ENCODE results near the gene DSCAML1. TPM values are rescaled to one million over a fixed set of nuclear protein-coding genes. Genes with fewer than 3 reads are reported as not detected.

Gene DSCAML1
- total and polyA plus RNA-seq, 5 donors from 2014 or later: 0.08 to 1.6 (median 0.30) TPM; not detected in 1

DNA sequence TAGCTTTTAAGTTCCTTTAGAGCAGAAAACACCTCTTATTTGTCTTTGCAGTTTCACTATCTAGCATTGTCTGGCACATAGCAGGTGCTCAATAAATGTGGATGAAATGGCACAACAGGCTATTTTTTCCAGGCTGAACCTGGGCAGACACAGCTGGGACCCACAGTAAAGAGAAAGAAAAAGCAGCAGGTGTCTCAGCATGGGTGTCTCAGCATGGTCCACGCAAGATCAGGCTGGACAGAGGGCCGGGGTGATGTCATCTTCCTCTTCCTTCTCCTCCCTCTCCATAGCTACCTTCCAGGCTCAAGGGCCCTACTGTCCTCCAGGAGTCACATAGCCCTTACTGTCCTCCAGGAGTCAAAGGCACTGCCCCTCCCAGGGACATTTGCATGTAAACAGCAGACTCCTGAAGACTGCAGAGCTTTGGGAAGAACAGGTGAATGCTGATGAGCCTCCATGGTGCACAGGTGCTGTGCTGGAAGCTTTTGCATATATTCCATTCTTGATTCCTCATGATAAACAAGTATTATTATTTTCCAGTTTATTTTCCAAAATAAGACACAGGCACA is 65.2 kb downstream of the DSCAML1 start:
- peaks cover 8% of the 10 kb centered on the region for H3K27me3 Mint-ChIP-seq
- no peaks in the 10 kb centered on the region for H3K4me1 Mint-ChIP-seq
- Histone ChIP-seq H3K27ac (ENCODE audit: insufficient read depth, low read length, poor library complexity, severe bottlenecking) (no peak overlapping the region), H3K4me1 (ENCODE audit: control insufficient read depth, insufficient read depth, low read length, poor library complexity, severe bottlenecking) (no peaks in the 10 kb centered on the region), H3K4me3 (ENCODE audit: low read depth, low read length) (no peak overlapping the region), H3K9me3 (ENCODE audit: control insufficient read depth in 2 of 2, low read length in 2 of 2) (no peaks in the 10 kb centered on the region), H3K27me3 (ENCODE audit: control insufficient read depth, insufficient read depth, low read length) (peaks cover 4% of the 10 kb centered on the region), H3K36me3 (ENCODE audit: control insufficient read depth, insufficient read depth, low read length) (no peaks in the 10 kb centered on the region)
- no peak overlapping the region for H3K27ac Mint-ChIP-seq
- peaks cover 0 to 2% (median 0%) of the 10 kb centered on the region in 7 donors for H3K9me3 Mint-ChIP-seq
- no peak for DNase-seq
- H3K36me3 Mint-ChIP-seq: no peaks in the 10 kb centered on the region
- no peak for ATAC-seq (ENCODE audit: low read depth in 2 of 2)
- H3K4me3 Mint-ChIP-seq: no peak overlapping the region

DNA sequence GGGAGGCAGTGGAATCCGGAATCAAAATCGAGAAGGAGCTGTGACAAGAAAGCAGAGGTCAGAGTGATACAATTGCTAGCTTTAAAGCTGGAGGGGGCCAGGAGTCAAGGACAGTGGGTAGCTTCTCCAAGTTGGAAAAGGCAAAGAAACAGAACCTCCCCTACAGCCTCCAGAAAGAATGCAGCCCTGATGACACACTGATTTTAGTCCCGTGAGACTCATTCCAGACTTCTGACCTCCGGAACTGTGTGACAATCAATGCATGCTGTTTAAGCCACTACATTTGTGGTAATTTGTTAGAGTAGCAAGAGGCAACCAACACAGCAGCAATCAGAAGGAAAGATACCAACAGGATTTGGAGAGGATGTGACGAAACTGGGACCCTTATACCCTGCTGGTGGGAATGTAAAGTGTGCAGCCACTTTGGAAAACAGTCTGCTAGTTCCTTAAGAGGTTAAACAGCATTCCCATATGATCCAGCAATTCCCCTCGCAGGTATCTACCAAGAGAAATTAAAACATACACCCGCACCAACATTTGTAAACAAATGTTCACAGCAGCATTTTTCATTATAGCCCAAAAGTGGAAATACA is 66.7 kb downstream of the DSCAML1 start:
- Histone ChIP-seq H3K4me3 (ENCODE audit: low read depth, low read length) (no peak overlapping the region), H3K4me1 (ENCODE audit: control insufficient read depth, insufficient read depth, low read length, poor library complexity, severe bottlenecking) (no peaks in the 10 kb centered on the region), H3K9me3 (ENCODE audit: control insufficient read depth in 2 of 2, low read length in 2 of 2) (no peaks in the 10 kb centered on the region), H3K27me3 (ENCODE audit: control insufficient read depth, insufficient read depth, low read length) (peaks cover 5% of the 10 kb centered on the region), H3K36me3 (ENCODE audit: control insufficient read depth, insufficient read depth, low read length) (no peaks in the 10 kb centered on the region), H3K27ac (ENCODE audit: insufficient read depth, low read length, poor library complexity, severe bottlenecking) (no peak overlapping the region)
- no peak for DNase-seq
- Mint-ChIP-seq H3K4me3 (no peak overlapping the region), H3K27me3 (peaks cover 11% of the 10 kb centered on the region), H3K36me3 (no peaks in the 10 kb centered on the region), H3K9me3 (peaks cover 0 to 2% (median 0%) of the 10 kb centered on the region in 7 donors), H3K4me1 (no peaks in the 10 kb centered on the region), H3K27ac (peak overlapping the region in 1 of 3 donors; percentile 30)
- no peak for ATAC-seq (ENCODE audit: low read depth in 2 of 2)

DNA sequence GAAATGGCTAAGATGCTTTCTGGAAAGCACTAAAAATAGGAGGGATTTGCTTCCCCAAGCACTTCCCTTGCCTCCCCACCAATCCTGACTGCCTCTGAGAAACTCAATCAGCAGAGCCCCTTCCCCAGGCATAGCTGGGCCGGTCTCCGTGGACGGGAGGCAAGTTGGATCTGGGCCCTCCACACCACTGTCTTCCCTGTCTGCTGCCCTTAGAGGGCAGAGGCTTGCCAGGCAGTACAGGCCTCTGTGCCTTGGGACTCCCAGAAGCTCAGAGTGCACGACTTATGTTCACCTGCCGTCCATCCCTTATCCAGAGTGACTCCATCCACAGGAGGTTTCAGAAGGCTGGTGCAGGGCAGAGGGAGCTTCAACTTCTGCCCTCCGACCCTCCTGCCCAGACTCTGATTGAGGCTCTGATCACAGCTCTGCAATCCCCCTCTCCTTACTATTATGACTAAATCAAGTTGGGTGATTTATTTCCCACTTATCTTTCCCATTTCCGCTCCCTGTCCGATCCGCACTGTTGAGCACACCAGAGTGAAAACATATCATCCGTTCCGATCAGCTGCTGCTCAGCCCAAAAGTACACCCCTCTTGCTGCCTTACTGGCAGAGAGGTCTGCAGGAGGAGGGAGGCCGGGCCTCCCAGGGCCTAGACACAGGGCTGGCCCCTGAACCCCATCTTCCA is 71.8 kb downstream of the DSCAML1 start:
- Histone ChIP-seq H3K27ac (ENCODE audit: insufficient read depth, low read length, poor library complexity, severe bottlenecking) (no peak overlapping the region), H3K27me3 (ENCODE audit: control insufficient read depth, insufficient read depth, low read length) (peaks cover 5% of the 10 kb centered on the region), H3K36me3 (ENCODE audit: control insufficient read depth, insufficient read depth, low read length) (no peaks in the 10 kb centered on the region), H3K9me3 (ENCODE audit: control insufficient read depth in 2 of 2, low read length in 2 of 2) (no peaks in the 10 kb centered on the region), H3K4me1 (ENCODE audit: control insufficient read depth, insufficient read depth, low read length, poor library complexity, severe bottlenecking) (no peaks in the 10 kb centered on the region), H3K4me3 (ENCODE audit: low read depth, low read length) (no peak overlapping the region)
- peaks cover 5% of the 10 kb centered on the region for H3K27me3 Mint-ChIP-seq
- no peak for DNase-seq
- no peak overlapping the region for H3K27ac Mint-ChIP-seq
- H3K4me3 Mint-ChIP-seq: no peak overlapping the region
- no peaks in the 10 kb centered on the region for H3K4me1 Mint-ChIP-seq
- no peak for ATAC-seq (ENCODE audit: low read depth in 2 of 2)
- H3K36me3 Mint-ChIP-seq: no peaks in the 10 kb centered on the region
- no peaks in the 10 kb centered on the region for H3K9me3 Mint-ChIP-seq

DNA sequence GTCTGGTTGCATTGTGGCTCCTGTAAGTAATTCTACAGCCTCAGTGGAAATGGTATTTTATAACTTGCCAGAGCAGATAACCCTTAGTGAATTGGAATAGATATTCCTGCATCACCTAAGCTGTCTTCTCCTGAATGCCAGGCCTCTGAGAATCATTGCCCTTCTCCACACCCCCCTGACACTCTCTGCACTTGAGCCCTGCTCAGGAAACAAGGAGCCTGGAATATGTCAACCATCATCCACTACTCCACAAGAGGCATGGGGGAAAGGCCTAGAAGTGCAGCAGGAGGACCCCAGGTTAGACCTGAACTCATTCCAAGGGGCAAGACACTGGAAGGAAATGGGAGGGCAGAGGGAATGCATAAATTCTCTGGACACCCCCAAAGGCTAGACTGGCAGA is 72.4 kb downstream of the DSCAML1 start:
- H3K36me3 Mint-ChIP-seq: no peaks in the 10 kb centered on the region
- peaks cover 5% of the 10 kb centered on the region for H3K27me3 ChIP-seq (ENCODE audit: control insufficient read depth, insufficient read depth, low read length)
- H3K4me3 ChIP-seq (ENCODE audit: low read depth, low read length): no peak overlapping the region
- H3K27ac Mint-ChIP-seq: no peak overlapping the region
- no peak overlapping the region for H3K27ac ChIP-seq (ENCODE audit: insufficient read depth, low read length, poor library complexity, severe bottlenecking)
- no peaks in the 10 kb centered on the region for H3K9me3 ChIP-seq (ENCODE audit: control insufficient read depth in 2 of 2, low read length in 2 of 2)
- no peaks in the 10 kb centered on the region for H3K4me1 Mint-ChIP-seq
- no peak overlapping the region for H3K4me3 Mint-ChIP-seq
- no peak for DNase-seq
- no peaks in the 10 kb centered on the region for H3K4me1 ChIP-seq (ENCODE audit: control insufficient read depth, insufficient read depth, low read length, poor library complexity, severe bottlenecking)
- no peak for ATAC-seq (ENCODE audit: low read depth in 2 of 2)
- H3K9me3 Mint-ChIP-seq: no peaks in the 10 kb centered on the region
- no peaks in the 10 kb centered on the region for H3K36me3 ChIP-seq (ENCODE audit: control insufficient read depth, insufficient read depth, low read length)
- H3K27me3 Mint-ChIP-seq: peaks cover 5% of the 10 kb centered on the region

DNA sequence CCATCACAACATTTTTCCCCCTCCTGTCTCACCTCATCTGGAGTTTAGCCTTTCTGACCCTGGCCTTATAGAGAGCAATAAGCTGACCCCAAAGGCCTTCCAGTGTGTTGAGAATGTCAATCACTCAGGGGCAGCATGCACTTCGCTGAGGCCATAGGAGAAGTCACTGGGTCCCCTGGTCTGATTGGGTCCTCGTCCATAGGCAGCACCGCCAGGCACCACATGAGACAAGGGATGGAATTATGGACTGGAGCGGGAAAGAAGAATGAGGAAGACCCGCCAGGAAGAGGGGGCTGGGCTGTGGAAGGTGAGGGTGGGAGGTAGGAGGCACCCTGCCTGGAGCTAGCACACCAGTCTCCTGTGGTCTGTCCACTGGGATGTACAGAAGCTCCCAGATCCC is 72.9 kb downstream of the DSCAML1 start:
- Histone ChIP-seq H3K36me3 (ENCODE audit: control insufficient read depth, insufficient read depth, low read length) (no peaks in the 10 kb centered on the region), H3K4me3 (ENCODE audit: low read depth, low read length) (no peak overlapping the region), H3K27me3 (ENCODE audit: control insufficient read depth, insufficient read depth, low read length) (peaks cover 5% of the 10 kb centered on the region), H3K9me3 (ENCODE audit: control insufficient read depth in 2 of 2, low read length in 2 of 2) (no peaks in the 10 kb centered on the region), H3K4me1 (ENCODE audit: control insufficient read depth, insufficient read depth, low read length, poor library complexity, severe bottlenecking) (no peaks in the 10 kb centered on the region), H3K27ac (ENCODE audit: insufficient read depth, low read length, poor library complexity, severe bottlenecking) (no peak overlapping the region)
- DNase-seq (no peak), ATAC-seq (ENCODE audit: low read depth in 2 of 2) (no peak)
- no peaks in the 10 kb centered on the region for H3K36me3 Mint-ChIP-seq
- peaks cover 5% of the 10 kb centered on the region for H3K27me3 Mint-ChIP-seq
- H3K27ac Mint-ChIP-seq: no peak overlapping the region
- H3K9me3 Mint-ChIP-seq: no peaks in the 10 kb centered on the region
- no peak overlapping the region for H3K4me3 Mint-ChIP-seq
- H3K4me1 Mint-ChIP-seq: no peaks in the 10 kb centered on the region

DNA sequence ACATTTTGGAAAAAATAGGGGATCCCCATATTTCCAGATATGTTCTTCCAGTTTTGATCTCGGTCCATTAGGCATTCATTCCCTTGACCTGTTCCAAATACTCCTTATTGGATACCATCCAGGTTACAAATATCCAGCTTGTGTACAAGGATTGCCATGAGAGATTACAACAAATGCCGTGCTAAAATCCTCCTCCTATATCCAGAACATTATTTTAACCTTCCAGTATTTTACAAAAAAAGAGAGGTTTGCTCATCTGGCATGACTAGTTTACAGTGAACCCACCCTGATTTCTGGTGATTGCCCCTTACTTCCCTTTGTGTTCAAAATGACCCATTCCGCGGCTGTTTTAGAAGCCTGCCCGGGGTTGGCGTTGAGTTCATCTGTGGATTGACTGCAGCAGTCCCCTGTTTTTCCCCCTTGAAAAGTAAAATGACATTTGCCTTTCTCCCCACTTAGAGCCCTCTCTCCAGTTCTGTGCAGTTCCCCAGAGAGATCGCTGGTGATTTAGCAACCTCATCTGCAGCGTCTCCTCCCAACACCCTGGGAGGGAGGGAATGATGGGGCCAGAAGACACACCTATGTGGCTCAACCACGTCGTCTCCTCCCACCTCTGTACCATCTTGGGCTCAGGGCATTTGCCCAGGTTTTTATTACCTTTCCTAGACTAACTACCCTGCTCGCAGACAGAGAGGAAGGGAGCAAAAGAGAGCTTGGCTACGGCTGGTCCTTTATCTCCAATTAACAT is 73.6 kb downstream of the DSCAML1 start:
- Mint-ChIP-seq H3K27me3 (peaks cover 5% of the 10 kb centered on the region), H3K4me1 (no peaks in the 10 kb centered on the region), H3K36me3 (no peaks in the 10 kb centered on the region), H3K4me3 (no peak overlapping the region), H3K27ac (no peak overlapping the region), H3K9me3 (no peaks in the 10 kb centered on the region)
- Histone ChIP-seq H3K4me1 (ENCODE audit: control insufficient read depth, insufficient read depth, low read length, poor library complexity, severe bottlenecking) (no peaks in the 10 kb centered on the region), H3K27ac (ENCODE audit: insufficient read depth, low read length, poor library complexity, severe bottlenecking) (no peak overlapping the region), H3K27me3 (ENCODE audit: control insufficient read depth, insufficient read depth, low read length) (peaks cover 5% of the 10 kb centered on the region), H3K9me3 (ENCODE audit: control insufficient read depth in 2 of 2, low read length in 2 of 2) (no peaks in the 10 kb centered on the region), H3K4me3 (ENCODE audit: low read depth, low read length) (no peak overlapping the region), H3K36me3 (ENCODE audit: control insufficient read depth, insufficient read depth, low read length) (no peaks in the 10 kb centered on the region)
- DNase-seq (no peak), ATAC-seq (ENCODE audit: low read depth in 2 of 2) (no peak)

DNA sequence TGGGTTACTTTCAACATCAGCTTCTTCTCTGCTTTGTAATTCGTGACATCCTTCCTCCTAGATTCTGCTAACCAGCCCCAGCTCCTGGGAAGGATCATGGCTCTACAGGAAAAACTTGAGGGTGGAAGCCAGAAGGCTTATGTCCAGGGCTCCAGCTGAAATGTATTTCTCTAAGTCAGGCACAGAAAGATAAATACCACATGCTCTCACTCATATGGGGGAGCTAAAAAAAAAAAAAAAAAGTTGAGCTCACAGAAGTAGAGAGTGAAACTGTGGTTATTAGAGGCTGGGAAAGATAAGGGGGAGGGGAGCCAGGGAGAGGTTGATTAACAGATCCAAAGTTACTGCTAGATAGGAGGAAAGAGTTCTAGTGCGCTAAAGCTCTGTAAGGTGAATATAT is 74.9 kb downstream of the DSCAML1 start:
- no peaks in the 10 kb centered on the region for H3K9me3 ChIP-seq (ENCODE audit: control insufficient read depth in 2 of 2, low read length in 2 of 2)
- DNase-seq (no peak), ATAC-seq (ENCODE audit: low read depth in 2 of 2) (no peak)
- H3K4me1 ChIP-seq (ENCODE audit: control insufficient read depth, insufficient read depth, low read length, poor library complexity, severe bottlenecking): no peaks in the 10 kb centered on the region
- no peak overlapping the region for H3K27ac ChIP-seq (ENCODE audit: insufficient read depth, low read length, poor library complexity, severe bottlenecking)
- H3K4me1 Mint-ChIP-seq: no peaks in the 10 kb centered on the region
- H3K36me3 Mint-ChIP-seq: no peaks in the 10 kb centered on the region
- H3K4me3 ChIP-seq (ENCODE audit: low read depth, low read length): no peak overlapping the region
- H3K9me3 Mint-ChIP-seq: no peaks in the 10 kb centered on the region
- no peaks in the 10 kb centered on the region for H3K36me3 ChIP-seq (ENCODE audit: control insufficient read depth, insufficient read depth, low read length)
- H3K27me3 ChIP-seq (ENCODE audit: control insufficient read depth, insufficient read depth, low read length): peaks cover 3% of the 10 kb centered on the region
- no peak overlapping the region for H3K4me3 Mint-ChIP-seq
- peaks cover 5% of the 10 kb centered on the region for H3K27me3 Mint-ChIP-seq
- no peak overlapping the region for H3K27ac Mint-ChIP-seq
